ENCODE measurements around the gene KIF21A. TPM values are rescaled to one million over a fixed set of nuclear protein-coding genes. Genes with fewer than 3 reads are reported as not detected.

Gene KIF21A
- total RNA-seq, 1 donor from 2014 or later, result 14.5 TPM

Other genes with a start within 250 kb of the KIF21A start
- gene ABCD2, start 176.7 kb upstream of the KIF21A start, total RNA-seq, result not detected in 2 replicates

All from epithelial cell of proximal tubule (primary cell).